Measurements from ENCODE around the gene TTN.
"Not testable (repeated sequence)": the region's sequence is repeated elsewhere in the genome, so short reads cannot be mapped to it uniquely, and the experiment has no call there.

TTN gene

GRCh38 chr2:178658480-178658879, 148.7 kb downstream of the TTN start:
- DNase-seq (ENCODE audit: low spot score) = not testable (repeated sequence)

GRCh38 chr2:178650554-178650953, 156.7 kb downstream of the TTN start:
- no peak for DNase-seq (ENCODE audit: low spot score)

- DNase-seq (ENCODE audit: low spot score) = no peak
These were observed 162.3 kb downstream of the TTN start for GRCh38 chr2:178644919-178645318.

- no peak for DNase-seq (ENCODE audit: low spot score)
These were observed 165.7 kb downstream of the TTN start for GRCh38 chr2:178641498-178641897.

- DNase-seq (ENCODE audit: low spot score) = no peak
These were observed 171.3 kb downstream of the TTN start for GRCh38 chr2:178635897-178636296.

- no peak for DNase-seq (ENCODE audit: low spot score)
These were observed 174.5 kb downstream of the TTN start for GRCh38 chr2:178632729-178633128.

- no peak for DNase-seq (ENCODE audit: low spot score)
These were observed 176.6 kb downstream of the TTN start for GRCh38 chr2:178630581-178630980.

GRCh38 chr2:178629463-178629862, 177.8 kb downstream of the TTN start:
- no peak for DNase-seq (ENCODE audit: low spot score)

- DNase-seq (ENCODE audit: low spot score) = no peak
These were observed 178.6 kb downstream of the TTN start for GRCh38 chr2:178628605-178629004.

- DNase-seq (ENCODE audit: low spot score) = no peak
These were observed 179.8 kb downstream of the TTN start for GRCh38 chr2:178627401-178627800.

GRCh38 chr2:178615969-178616368, 191.3 kb downstream of the TTN start:
- no peak for DNase-seq (ENCODE audit: low spot score)

GRCh38 chr2:178602901-178603300, 204.3 kb downstream of the TTN start:
- DNase-seq (ENCODE audit: low spot score) = no peak

- no peak for DNase-seq (ENCODE audit: low spot score)
These were observed 214.6 kb downstream of the TTN start for GRCh38 chr2:178592655-178593054.

- no peak for DNase-seq (ENCODE audit: low spot score)
These were observed 217.9 kb downstream of the TTN start for GRCh38 chr2:178589335-178589734.

- DNase-seq (ENCODE audit: low spot score) = no peak
These were observed 222.6 kb downstream of the TTN start for GRCh38 chr2:178584666-178585065.

GRCh38 chr2:178579006-178579405, 228.2 kb downstream of the TTN start:
- DNase-seq (ENCODE audit: low spot score) = no peak

- no peak for DNase-seq (ENCODE audit: low spot score)
These were observed 232.4 kb downstream of the TTN start for GRCh38 chr2:178574789-178575188.

GRCh38 chr2:178568227-178568626, 239.0 kb downstream of the TTN start:
- DNase-seq (ENCODE audit: low spot score) = no peak

GRCh38 chr2:178553047-178553446, 254.2 kb downstream of the TTN start:
- no peak for DNase-seq (ENCODE audit: low spot score)

GRCh38 chr2:178550352-178550751, 256.9 kb downstream of the TTN start:
- DNase-seq (ENCODE audit: low spot score) = no peak

- DNase-seq (ENCODE audit: low spot score) = no peak
These were observed 264.7 kb downstream of the TTN start for GRCh38 chr2:178542569-178542968.

GRCh38 chr2:178542161-178542560, 265.1 kb downstream of the TTN start:
- no peak for DNase-seq (ENCODE audit: low spot score)

- no peak for DNase-seq (ENCODE audit: low spot score)
These were observed 271.2 kb downstream of the TTN start for GRCh38 chr2:178536037-178536436.

- no peak for DNase-seq (ENCODE audit: low spot score)
These were observed 276.1 kb downstream of the TTN start for GRCh38 chr2:178531168-178531567.

- no peak for DNase-seq (ENCODE audit: low spot score)
These were observed 276.5 kb downstream of the TTN start for GRCh38 chr2:178530625-178531142.
